Loucy (cell line): ENCODE results near the gene CAMK2N2.

Source experiments
- H2AFZ ChIP-seq: fragments of 200-600 bp; sonication (generic); 2 replicates; pipeline ENCODE4 v1.6.0; 2016; ENCODE audit warnings: antibody characterized with exemption, mild to moderate bottlenecking, low read length, moderate library complexity
- H3F3A ChIP-seq: fragments of 200-600 bp; 2 replicates; pipeline ENCODE4 v1.6.0; 2016; ENCODE audit warnings: antibody characterized with exemption, low read depth, mild to moderate bottlenecking
- H3K27me3 ChIP-seq: fragments of 200-600 bp; sonication (generic); 2 replicates; pipeline ENCODE4 v1.6.1; 2014; ENCODE audit warnings: low read length, mild to moderate bottlenecking; ENCODE audit not compliant: insufficient read depth, poor library complexity, severe bottlenecking
- H3K36me3 ChIP-seq: fragments of 200-600 bp; sonication (generic); 2 replicates; pipeline ENCODE4 v1.6.1; 2016; ENCODE audit warnings: low read length; ENCODE audit not compliant: insufficient read depth
- H3K4me1 ChIP-seq: fragments of 200-600 bp; sonication (generic); 2 replicates; pipeline ENCODE4 v1.5.1; 2014; ENCODE audit warnings: low read length, mild to moderate bottlenecking; ENCODE audit not compliant: insufficient read depth, poor library complexity, severe bottlenecking
- H3K4me2 ChIP-seq: fragments of 200-600 bp; sonication (generic); 2 replicates; pipeline ENCODE4 v1.6.0; 2014; ENCODE audit warnings: antibody characterized with exemption, low read length, low read depth, mild to moderate bottlenecking; ENCODE audit not compliant: poor library complexity, severe bottlenecking
- H3K4me3 ChIP-seq: fragments of 200-600 bp; sonication (generic); 2 replicates; pipeline ENCODE4 v1.5.1; 2014; ENCODE audit warnings: low read length, mild to moderate bottlenecking, mixed read lengths; ENCODE audit not compliant: poor library complexity, severe bottlenecking
- H3K79me2 ChIP-seq: fragments of 200-600 bp; sonication (generic); 2 replicates; pipeline ENCODE4 v1.6.1; 2014; ENCODE audit warnings: low read length; ENCODE audit not compliant: insufficient read depth
- H3K9ac ChIP-seq: fragments of 200-600 bp; sonication (generic); 2 replicates; pipeline ENCODE4 v1.6.0; 2014; ENCODE audit warnings: mild to moderate bottlenecking, low read depth, low read length, moderate library complexity; ENCODE audit not compliant: poor library complexity, severe bottlenecking
- H3K9me2 ChIP-seq: fragments of 200-600 bp; sonication (generic); replicated peaks from 2 replicates; pipeline ENCODE4 v1.6.1; 2016; ENCODE audit warnings: low read depth, low read length, mixed read lengths
- H3K9me3 ChIP-seq: fragments of 200-600 bp; sonication (generic); 2 replicates; pipeline ENCODE4 v1.6.1; 2014; ENCODE audit warnings: mild to moderate bottlenecking, antibody characterized with exemption, low read length, low read depth; ENCODE audit not compliant: insufficient read depth
- H4K20me1 ChIP-seq: fragments of 200-600 bp; sonication (generic); 2 replicates; pipeline ENCODE4 v1.6.0; 2014; ENCODE audit warnings: antibody characterized with exemption, low read length, mild to moderate bottlenecking; ENCODE audit not compliant: insufficient read depth, poor library complexity, severe bottlenecking
- EZH2phosphoT487 ChIP-seq: fragments of 200-600 bp; IDR thresholded peaks from 2 replicates; pipeline ENCODE4 v1.6.1; 2018; ENCODE audit warnings: antibody characterized with exemption, mild to moderate bottlenecking, moderate library complexity, borderline replicate concordance
- TF ChIP-seq, protein P1 (sequence below): fragments of 200-600 bp; sonication (generic); conservative IDR thresholded peaks from 2 replicates; pipeline ENCODE4 v1.5.1; 2014; ENCODE audit warnings: mild to moderate bottlenecking, antibody characterized with exemption, low read length

CAMK2N2 gene

GRCh38 chr3:184218814-184219213, 42.5 kb downstream of the CAMK2N2 start:
- Histone ChIP-seq H2AFZ (no peak overlapping the region), H3K9me2 (no peaks in the 10 kb centered on the region), H4K20me1 (no peaks in the 10 kb centered on the region), H3K36me3 (no peaks in the 10 kb centered on the region), H3F3A (no peaks in the 10 kb centered on the region), H3K4me3 (no peak overlapping the region), H3K9ac (no peak overlapping the region), H3K4me2 (no peak overlapping the region), H3K79me2 (no peaks in the 10 kb centered on the region), H3K9me3 (no peaks in the 10 kb centered on the region), H3K4me1 (no peaks in the 10 kb centered on the region), H3K27me3 (no peaks in the 10 kb centered on the region)
- TF ChIP-seq EZH2phosphoT487 = no peak
- TF ChIP-seq, protein P1, sequence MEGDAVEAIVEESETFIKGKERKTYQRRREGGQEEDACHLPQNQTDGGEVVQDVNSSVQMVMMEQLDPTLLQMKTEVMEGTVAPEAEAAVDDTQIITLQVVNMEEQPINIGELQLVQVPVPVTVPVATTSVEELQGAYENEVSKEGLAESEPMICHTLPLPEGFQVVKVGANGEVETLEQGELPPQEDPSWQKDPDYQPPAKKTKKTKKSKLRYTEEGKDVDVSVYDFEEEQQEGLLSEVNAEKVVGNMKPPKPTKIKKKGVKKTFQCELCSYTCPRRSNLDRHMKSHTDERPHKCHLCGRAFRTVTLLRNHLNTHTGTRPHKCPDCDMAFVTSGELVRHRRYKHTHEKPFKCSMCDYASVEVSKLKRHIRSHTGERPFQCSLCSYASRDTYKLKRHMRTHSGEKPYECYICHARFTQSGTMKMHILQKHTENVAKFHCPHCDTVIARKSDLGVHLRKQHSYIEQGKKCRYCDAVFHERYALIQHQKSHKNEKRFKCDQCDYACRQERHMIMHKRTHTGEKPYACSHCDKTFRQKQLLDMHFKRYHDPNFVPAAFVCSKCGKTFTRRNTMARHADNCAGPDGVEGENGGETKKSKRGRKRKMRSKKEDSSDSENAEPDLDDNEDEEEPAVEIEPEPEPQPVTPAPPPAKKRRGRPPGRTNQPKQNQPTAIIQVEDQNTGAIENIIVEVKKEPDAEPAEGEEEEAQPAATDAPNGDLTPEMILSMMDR = no peak

GRCh38 chr3:184211718-184212117, 49.6 kb downstream of the CAMK2N2 start:
- Histone ChIP-seq H4K20me1 (no peaks in the 10 kb centered on the region), H3K9me3 (no peaks in the 10 kb centered on the region), H3K4me3 (no peak overlapping the region), H3K9me2 (no peaks in the 10 kb centered on the region), H3K9ac (no peak overlapping the region), H3K4me1 (no peaks in the 10 kb centered on the region), H3K79me2 (no peaks in the 10 kb centered on the region), H3F3A (no peaks in the 10 kb centered on the region), H3K36me3 (no peaks in the 10 kb centered on the region), H2AFZ (no peak overlapping the region), H3K4me2 (no peak overlapping the region), H3K27me3 (no peaks in the 10 kb centered on the region)
- TF ChIP-seq, protein P1 = no peak
- no peak for TF ChIP-seq EZH2phosphoT487

DNA sequence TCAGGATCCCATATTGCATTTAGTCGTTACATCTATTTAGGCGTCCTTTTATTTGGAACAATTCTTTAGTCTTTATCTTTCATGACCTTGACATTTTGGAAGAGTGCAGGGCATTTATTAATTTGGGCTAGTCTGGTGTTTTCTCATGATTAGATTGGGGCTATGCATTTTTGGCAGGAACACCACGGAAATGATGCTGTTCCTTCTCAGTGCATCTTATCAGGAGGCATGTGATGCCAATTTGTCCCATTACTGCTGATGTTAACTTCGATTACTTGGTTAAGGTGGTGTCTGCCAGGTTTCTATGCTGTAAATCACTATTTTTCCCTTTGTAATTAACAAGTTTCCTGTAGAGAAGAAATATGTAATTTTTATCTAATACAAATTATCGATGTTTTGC, 50.1 kb downstream of the CAMK2N2 start:
- Histone ChIP-seq H3K9me3 (no peaks in the 10 kb centered on the region), H3K9me2 (no peaks in the 10 kb centered on the region), H3K4me3 (no peak overlapping the region), H2AFZ (no peak overlapping the region), H3F3A (no peaks in the 10 kb centered on the region), H3K4me2 (no peak overlapping the region), H3K79me2 (no peaks in the 10 kb centered on the region), H3K4me1 (no peaks in the 10 kb centered on the region), H3K9ac (no peak overlapping the region), H3K27me3 (no peaks in the 10 kb centered on the region), H4K20me1 (no peaks in the 10 kb centered on the region), H3K36me3 (no peaks in the 10 kb centered on the region)
- no peak for TF ChIP-seq EZH2phosphoT487
- TF ChIP-seq, protein P1 = no peak
